ENCODE results near the gene ATP5F1D. TPM values are rescaled to one million over a fixed set of nuclear protein-coding genes. Genes with fewer than 3 reads are reported as not detected.
A peak's percentile ranks its signal among the peaks of the same experiment; 100 is the strongest.

The ATP5F1D gene
- total and polyA plus RNA-seq, 2 of the 13 experiments (the other 11 are each of a cell fraction or from before 2014, with no cell fraction given) = 39.4 to 78.7 TPM

- TF ChIP-seq ZMAT3 (CRISPR knock-in tag; conservative IDR thresholded peaks at IDR 0.05) = 0 out of 2 replicates have a peak, but pooled peaks have one; percentile 77
- TF ChIP-seq TARDBP (CRISPR knock-in tag; IDR thresholded peaks at IDR 0.05) = no peak
- no peak for TF ChIP-seq HHEX (CRISPR knock-in tag; IDR thresholded peaks at IDR 0.05)
- no peak for TF ChIP-seq ZNF264 (CRISPR knock-in tag; IDR thresholded peaks at IDR 0.05)
- TF ChIP-seq HBP1 (CRISPR knock-in tag; IDR thresholded peaks at IDR 0.05; ENCODE audit: low read depth) = 0 out of 2 replicates have a peak, but pooled peaks have one; percentile 47
- no peak for TF ChIP-seq TEF (CRISPR knock-in tag; IDR thresholded peaks at IDR 0.05)
- 0 out of 2 replicates have a peak, but pooled peaks have one; percentile 31 for TF ChIP-seq ZNF136 (CRISPR knock-in tag; IDR thresholded peaks at IDR 0.05; ENCODE audit: low read depth)
- peak; percentile 2; the same call in 1 of the 2 replicates for TF ChIP-seq POLR2G (IDR thresholded peaks at IDR 0.05; ENCODE audit: low read depth, low read length)
- TF ChIP-seq TCF7 (IDR thresholded peaks at IDR 0.05; ENCODE audit: low read depth) = peak; percentile 54
- TF ChIP-seq ZNF503 (CRISPR knock-in tag; IDR thresholded peaks at IDR 0.05) = peak; percentile 77; the same call in 1 of the 2 replicates
- TF ChIP-seq ZNF251 (CRISPR knock-in tag; IDR thresholded peaks at IDR 0.05) = no peak
- peak; percentile 52; the same call in 1 of the 2 replicates for TF ChIP-seq MIER3 (CRISPR knock-in tag; IDR thresholded peaks at IDR 0.05; ENCODE audit: borderline replicate concordance)
- no peak for TF ChIP-seq RAD21 (CRISPR knock-in tag; IDR thresholded peaks at IDR 0.05)
- TF ChIP-seq TFE3 (CRISPR knock-in tag; IDR thresholded peaks at IDR 0.05) = peak; percentile 61
- peak in 1 of 2 experiments; percentile 52; a peak in 1 of 4 replicates for TF ChIP-seq REST (IDR thresholded peaks at IDR 0.05; ENCODE audit: borderline replicate concordance in 1 of 2, low read depth in 1 of 2, low read length in 2 of 2)
- peak; percentile 59; the same call in 1 of the 2 replicates for TF ChIP-seq ZGPAT (CRISPR knock-in tag; IDR thresholded peaks at IDR 0.05)
- peak; percentile 57 for TF ChIP-seq ZFX (CRISPR knock-in tag; IDR thresholded peaks at IDR 0.05; ENCODE audit: low read depth)
Observed at GRCh38 chr19:1253514-1254080, 12.0 kb downstream of the ATP5F1D start (continued).

Data from HepG2 (cell line).